IPS DF 6.9 (cell line): ENCODE data around the gene ASMTL.
"Not testable (repeated sequence)": the region's sequence is repeated elsewhere in the genome, so short reads cannot be mapped to it uniquely, and the experiment has no call there.

Experiments used
- DNase-seq: peaks from one replicate; pipeline ENCODE4 v3.0.0-alpha.2; 2013; ENCODE audit warnings: low read depth, low spot score
- H3K27ac ChIP-seq: one replicate; pipeline ENCODE4 v1.5.1; 2013; ENCODE audit warnings: low read length, control low read depth
- H3K27me3 ChIP-seq: 2 replicates; pipeline ENCODE4 v1.6.1; 2013; ENCODE audit warnings: mild to moderate bottlenecking, low read length; ENCODE audit not compliant: control insufficient read depth, insufficient read depth
- H3K36me3 ChIP-seq: 2 replicates; pipeline ENCODE4 v1.6.1; 2013; ENCODE audit warnings: low read length; ENCODE audit not compliant: control insufficient read depth, insufficient read depth
- H3K4me1 ChIP-seq: 2 replicates; pipeline ENCODE4 v1.6.1; 2013; ENCODE audit warnings: low read length; ENCODE audit not compliant: control insufficient read depth, insufficient read depth
- H3K4me3 ChIP-seq: 2 replicates; pipeline ENCODE4 v1.5.1; 2013; ENCODE audit warnings: mild to moderate bottlenecking, low read length
- H3K9me3 ChIP-seq: 2 replicates; pipeline ENCODE4 v1.6.1; 2013; ENCODE audit warnings: low read length, inconsistent platforms; ENCODE audit not compliant: control insufficient read depth, insufficient read depth
- WGBS: extraction: QIAGEN DNeasy Blood & Tissue Kit; methylation state at CpG from one replicate; pipeline ENCODE4 v1.1.7; 2013; ENCODE audit warnings: mixed read lengths, missing lambda C conversion rate; ENCODE audit not compliant: insufficient read length, insufficient coverage; 5-methylcytosine and 5-hydroxymethylcytosine counted together

ASMTL gene

GRCh38 chrX:1387141-1387776, 65.5 kb downstream of the ASMTL start:
- Histone ChIP-seq H3K27ac (no peak overlapping the region), H3K4me1 (peaks cover 1% of the 10 kb centered on the region; the same call in 1 of the 2 replicates), H3K36me3 (peaks cover 54% of the 10 kb centered on the region), H3K27me3 (no peaks in the 10 kb centered on the region), H3K9me3 (no peaks in the 10 kb centered on the region), H3K4me3 (no peak overlapping the region)
- no peak for DNase-seq
- WGBS, result no CpG with 5 or more reads among the region's 43 CpGs

- no peaks in the 10 kb centered on the region for H3K27me3 ChIP-seq
- peaks cover 2% of the 10 kb centered on the region; the same call in 1 of the 2 replicates for H3K4me1 ChIP-seq
- peaks cover 54% of the 10 kb centered on the region for H3K36me3 ChIP-seq
- no peak for DNase-seq
- H3K4me3 ChIP-seq, result no peak overlapping the region
- no peaks in the 10 kb centered on the region for H3K9me3 ChIP-seq
- no CpG with 5 or more reads among the region's 41 CpGs for WGBS
- H3K27ac ChIP-seq, result no peak overlapping the region
Measured at GRCh38 chrX:1386338-1387127, 66.2 kb downstream of the ASMTL start.

GRCh38 chrX:1385253-1386223, 67.2 kb downstream of the ASMTL start:
- Histone ChIP-seq H3K9me3 (no peaks in the 10 kb centered on the region), H3K36me3 (peaks cover 54% of the 10 kb centered on the region), H3K27ac (no peak overlapping the region), H3K27me3 (no peaks in the 10 kb centered on the region), H3K4me3 (no peak overlapping the region), H3K4me1 (peaks cover 2% of the 10 kb centered on the region; the same call in 1 of the 2 replicates)
- no peak for DNase-seq
- WGBS, result no CpG with 5 or more reads among the region's 36 CpGs

GRCh38 chrX:1384658-1385252, 68.0 kb downstream of the ASMTL start:
- Histone ChIP-seq H3K27ac (no peak overlapping the region), H3K36me3 (peaks cover 50% of the 10 kb centered on the region), H3K4me3 (no peak overlapping the region), H3K4me1 (peaks cover 2% of the 10 kb centered on the region; the same call in 1 of the 2 replicates), H3K9me3 (no peaks in the 10 kb centered on the region), H3K27me3 (no peaks in the 10 kb centered on the region)
- no peak for DNase-seq
- WGBS, result no CpG with 5 or more reads among the region's 18 CpGs

- no peaks in the 10 kb centered on the region for H3K27me3 ChIP-seq
- H3K4me3 ChIP-seq, result no peak overlapping the region
- no CpG with 5 or more reads among the region's 20 CpGs for WGBS
- peaks cover 14% of the 10 kb centered on the region for H3K36me3 ChIP-seq
- H3K9me3 ChIP-seq, result no peaks in the 10 kb centered on the region
- DNase-seq, result no peak
- H3K4me1 ChIP-seq, result peaks cover 2% of the 10 kb centered on the region; the same call in 1 of the 2 replicates
- H3K27ac ChIP-seq, result no peak overlapping the region
Measured at GRCh38 chrX:1380672-1381233, 72.0 kb downstream of the ASMTL start.

- no peaks in the 10 kb centered on the region for H3K27me3 ChIP-seq
- H3K4me1 ChIP-seq, result peaks cover 2% of the 10 kb centered on the region; the same call in 1 of the 2 replicates
- H3K4me3 ChIP-seq, result no peak overlapping the region
- no peak overlapping the region for H3K27ac ChIP-seq
- no peak for DNase-seq
- no peaks in the 10 kb centered on the region for H3K9me3 ChIP-seq
- no CpG with 5 or more reads among the region's 24 CpGs for WGBS
- H3K36me3 ChIP-seq, result 0 out of 2 replicates have a peak, but pooled peaks cover 2% of the 10 kb centered on the region
Measured at GRCh38 chrX:1378306-1378759, 74.4 kb downstream of the ASMTL start.

GRCh38 chrX:1368385-1368698, 84.4 kb downstream of the ASMTL start:
- Histone ChIP-seq H3K4me1 (no peaks in the 10 kb centered on the region), H3K4me3 (no peak overlapping the region), H3K27me3 (no peaks in the 10 kb centered on the region), H3K36me3 (no peaks in the 10 kb centered on the region), H3K27ac (no peak overlapping the region), H3K9me3 (no peaks in the 10 kb centered on the region)
- DNase-seq, result no peak
- WGBS, result no CpG with 5 or more reads among the region's 4 CpGs

- H3K36me3 ChIP-seq, H3K27ac ChIP-seq, H3K27me3 ChIP-seq, H3K4me3 ChIP-seq, DNase-seq, H3K4me1 ChIP-seq, H3K9me3 ChIP-seq: not testable (repeated sequence)
- no CpG with 5 or more reads among the region's 63 CpGs for WGBS
Measured at GRCh38 chrX:1366363-1366762, 86.3 kb downstream of the ASMTL start.

- H3K9me3 ChIP-seq, result no peaks in the 10 kb centered on the region
- WGBS, result no CpG with 5 or more reads among the region's 2 CpGs
Measured at GRCh38 chrX:1361910-1362309, 90.8 kb downstream of the ASMTL start.

More at GRCh38 chrX:1361910-1362309, 90.8 kb downstream of the ASMTL start:
- no peak overlapping the region for H3K4me3 ChIP-seq
- H3K27me3 ChIP-seq, result no peaks in the 10 kb centered on the region
- 0 out of 2 replicates have a peak, but pooled peaks cover 1% of the 10 kb centered on the region for H3K4me1 ChIP-seq
- DNase-seq, result no peak
- no peaks in the 10 kb centered on the region for H3K36me3 ChIP-seq
- no peak overlapping the region for H3K27ac ChIP-seq
